Upper lobe of right lung (tissue), 1 donor: ENCODE measurements around the gene NID2. TPM values are rescaled to one million over a fixed set of nuclear protein-coding genes. Genes with fewer than 3 reads are reported as not detected.

Source experiments
- ATAC-seq: fragments of 200-7000 bp; cut with Tn5 transposase; one replicate; pipeline ENCODE4 v1.9.1; 2020; ENCODE audit warnings: mild to moderate bottlenecking, moderate library complexity
- DNase-seq: peaks from one replicate; pipeline ENCODE4 v3.0.0-alpha.2; 2020
- H3K27ac ChIP-seq: fragments of 200-600 bp; one replicate; pipeline ENCODE4 v1.8.0; 2022
- H3K27me3 ChIP-seq: fragments of 200-600 bp; one replicate; pipeline ENCODE4 v1.8.0; 2022; ENCODE audit warnings: mild to moderate bottlenecking
- H3K36me3 ChIP-seq: fragments of 200-600 bp; one replicate; pipeline ENCODE4 v1.8.0; 2022
- H3K4me1 ChIP-seq: fragments of 200-600 bp; one replicate; pipeline ENCODE4 v1.8.0; 2022
- H3K4me3 ChIP-seq: fragments of 200-600 bp; one replicate; pipeline ENCODE4 v1.8.0; 2022; ENCODE audit warnings: mild to moderate bottlenecking
- H3K9me3 ChIP-seq: fragments of 200-600 bp; one replicate; pipeline ENCODE4 v1.8.0; 2022
- intact Hi-C: fragments of 100-400 bp; cut with DNase I; formaldehyde crosslinking; loops from one replicate; pipeline ENCODE4 v1.11.0; 2022
- total RNA-seq: library from RNA; stranded (reverse); fragmentation: NEBNext Ultra II Directional; extraction: Animal tissue kit (Norgen Biotek cat#: 25700); gene quantifications from one replicate; pipeline ENCODE4 v1.2.1, GENCODE V29; 2021
- TF ChIP-seq, protein P1 (sequence below): fragments of 200-600 bp; IDR thresholded peaks from one replicate; pipeline ENCODE4 v1.8.0; 2022; ENCODE audit warnings: antibody characterized with exemption
- donor health status: DM: no; HTN: yes; CAD: no; lungs with severe emphysema.

NID2 gene
- total RNA-seq, 1 donor from 2014 or later, result 17.9 TPM

- Histone ChIP-seq H3K36me3 (peaks cover 86% of the 10 kb centered on the region), H3K4me1 (no peaks in the 10 kb centered on the region), H3K9me3 (no peaks in the 10 kb centered on the region), H3K27me3 (no peaks in the 10 kb centered on the region), H3K4me3 (no peak overlapping the region), H3K27ac (no peak overlapping the region)
- ATAC-seq, result peak; percentile 20
- no peak for DNase-seq
- intact Hi-C loops, result no loop called here
- TF ChIP-seq, protein P1, sequence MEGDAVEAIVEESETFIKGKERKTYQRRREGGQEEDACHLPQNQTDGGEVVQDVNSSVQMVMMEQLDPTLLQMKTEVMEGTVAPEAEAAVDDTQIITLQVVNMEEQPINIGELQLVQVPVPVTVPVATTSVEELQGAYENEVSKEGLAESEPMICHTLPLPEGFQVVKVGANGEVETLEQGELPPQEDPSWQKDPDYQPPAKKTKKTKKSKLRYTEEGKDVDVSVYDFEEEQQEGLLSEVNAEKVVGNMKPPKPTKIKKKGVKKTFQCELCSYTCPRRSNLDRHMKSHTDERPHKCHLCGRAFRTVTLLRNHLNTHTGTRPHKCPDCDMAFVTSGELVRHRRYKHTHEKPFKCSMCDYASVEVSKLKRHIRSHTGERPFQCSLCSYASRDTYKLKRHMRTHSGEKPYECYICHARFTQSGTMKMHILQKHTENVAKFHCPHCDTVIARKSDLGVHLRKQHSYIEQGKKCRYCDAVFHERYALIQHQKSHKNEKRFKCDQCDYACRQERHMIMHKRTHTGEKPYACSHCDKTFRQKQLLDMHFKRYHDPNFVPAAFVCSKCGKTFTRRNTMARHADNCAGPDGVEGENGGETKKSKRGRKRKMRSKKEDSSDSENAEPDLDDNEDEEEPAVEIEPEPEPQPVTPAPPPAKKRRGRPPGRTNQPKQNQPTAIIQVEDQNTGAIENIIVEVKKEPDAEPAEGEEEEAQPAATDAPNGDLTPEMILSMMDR, result no peak
Observed at GRCh38 chr14:52008136-52008535, 60.7 kb downstream of the NID2 start.

DNA sequence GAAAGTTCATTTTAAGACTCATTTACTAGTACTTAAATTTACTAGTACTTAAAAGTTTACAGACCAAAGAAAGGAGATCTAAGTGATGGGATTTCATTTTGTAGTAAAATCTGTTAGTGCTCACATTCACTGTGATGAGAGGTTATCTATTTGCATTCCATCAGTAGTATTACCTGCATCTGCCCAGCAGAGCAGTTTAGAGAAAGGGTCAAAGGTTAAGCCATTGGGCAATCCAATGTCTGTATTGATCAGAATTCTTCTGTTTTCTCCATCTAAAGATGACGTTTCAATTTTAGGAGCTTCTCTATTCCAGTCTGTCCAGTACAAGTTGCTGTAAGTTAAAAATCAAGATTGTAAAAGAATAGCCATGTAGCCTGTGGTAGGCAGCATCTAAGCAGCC is 61.2 kb downstream of the NID2 start:
- intact Hi-C loops, result no loop called here
- DNase-seq (no peak), ATAC-seq (no peak)
- Histone ChIP-seq H3K4me1 (no peaks in the 10 kb centered on the region), H3K4me3 (no peak overlapping the region), H3K27ac (no peak overlapping the region), H3K27me3 (no peaks in the 10 kb centered on the region), H3K36me3 (peaks cover 91% of the 10 kb centered on the region), H3K9me3 (no peaks in the 10 kb centered on the region)
- TF ChIP-seq, protein P1, result no peak

- no peak for ATAC-seq
- no peaks in the 10 kb centered on the region for H3K9me3 ChIP-seq
- H3K27ac ChIP-seq, result no peak overlapping the region
- no peak overlapping the region for H3K4me3 ChIP-seq
- no peaks in the 10 kb centered on the region for H3K27me3 ChIP-seq
- TF ChIP-seq, protein P1, result no peak
- no peak for DNase-seq
- H3K4me1 ChIP-seq, result no peaks in the 10 kb centered on the region
- peaks cover 96% of the 10 kb centered on the region for H3K36me3 ChIP-seq
- intact Hi-C loops, result no loop called here
Observed at GRCh38 chr14:52007211-52007610, 61.6 kb downstream of the NID2 start.

GRCh38 chr14:52006361-52006760 is 62.5 kb downstream of the NID2 start:
- no peak overlapping the region for H3K27ac ChIP-seq
- ATAC-seq (no peak), DNase-seq (no peak)
- H3K4me3 ChIP-seq, result no peak overlapping the region
- TF ChIP-seq, protein P1, result no peak
- H3K4me1 ChIP-seq, result no peaks in the 10 kb centered on the region
- no peaks in the 10 kb centered on the region for H3K27me3 ChIP-seq
- H3K9me3 ChIP-seq, result no peaks in the 10 kb centered on the region
- H3K36me3 ChIP-seq, result peaks cover 98% of the 10 kb centered on the region
- intact Hi-C loops, result no loop called here

GRCh38 chr14:52005625-52006024 is 63.2 kb downstream of the NID2 start:
- Histone ChIP-seq H3K36me3 (peaks cover 98% of the 10 kb centered on the region), H3K27ac (no peak overlapping the region), H3K4me1 (no peaks in the 10 kb centered on the region), H3K4me3 (no peak overlapping the region), H3K27me3 (no peaks in the 10 kb centered on the region), H3K9me3 (no peaks in the 10 kb centered on the region)
- intact Hi-C loops, result no loop called here
- ATAC-seq (no peak), DNase-seq (no peak)
- TF ChIP-seq, protein P1, result no peak

DNA sequence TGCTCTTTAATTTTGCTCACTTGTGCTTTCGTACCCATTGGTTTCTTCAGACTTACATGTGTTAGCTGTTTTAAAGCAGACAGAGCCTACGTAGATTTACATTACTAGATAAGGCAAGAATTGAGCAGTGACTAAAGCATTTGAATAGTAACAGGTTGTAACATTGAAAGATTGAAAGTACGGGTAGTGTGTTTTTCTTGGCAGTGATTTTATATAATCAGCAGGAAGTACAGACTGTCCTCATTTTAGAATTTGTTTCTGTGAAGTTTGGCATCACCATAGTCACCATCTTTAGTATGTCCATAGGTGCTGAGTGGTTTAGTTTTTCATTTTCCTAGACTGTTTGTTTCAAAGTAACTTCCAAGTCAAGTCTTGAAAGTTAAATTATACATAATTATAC is 65.5 kb downstream of the NID2 start:
- intact Hi-C loops, result no loop called here
- peaks cover 98% of the 10 kb centered on the region for H3K36me3 ChIP-seq
- no peaks in the 10 kb centered on the region for H3K9me3 ChIP-seq
- TF ChIP-seq, protein P1, result no peak
- H3K27ac ChIP-seq, result no peak overlapping the region
- H3K27me3 ChIP-seq, result no peaks in the 10 kb centered on the region
- H3K4me1 ChIP-seq, result no peaks in the 10 kb centered on the region
- no peak overlapping the region for H3K4me3 ChIP-seq
- no peak for DNase-seq
- no peak for ATAC-seq
